ENCODE data around the gene GEMIN2.

GEMIN2 gene

GRCh38 chr14:39181026-39181692 lies 67.0 kb downstream of the GEMIN2 start:
- peaks cover 83 to 84% of the 10 kb centered on the region in 2 experiments for H3K36me3 ChIP-seq (ENCODE audit: control insufficient read depth in 2 of 2, insufficient read depth in 1 of 2, low read length in 2 of 2)

GRCh38 chr14:39181693-39182047 lies 67.5 kb downstream of the GEMIN2 start:
- peaks cover 78 to 79% of the 10 kb centered on the region in 2 experiments for H3K36me3 ChIP-seq (ENCODE audit: control insufficient read depth in 2 of 2, insufficient read depth in 1 of 2, low read length in 2 of 2)
- TF ChIP-seq ZNF830 (tag by site-specific recombination; IDR thresholded peaks at IDR 0.05; ENCODE audit: low read depth) (no peak), YY1 (tag by site-specific recombination; IDR thresholded peaks at IDR 0.05) (no peak), ZNF335 (tag by site-specific recombination; conservative IDR thresholded peaks at IDR 0.05) (no peak), ZNF488 (tag by site-specific recombination; IDR thresholded peaks at IDR 0.05) (no peak), CTCF (tag by site-specific recombination; IDR thresholded peaks at IDR 0.05) (no peak), SCRT2 (tag by site-specific recombination; IDR thresholded peaks at IDR 0.05) (no peak), ZBTB17 (tag by site-specific recombination; IDR thresholded peaks at IDR 0.05) (no peak), ZBTB48 (tag by site-specific recombination; IDR thresholded peaks at IDR 0.05) (no peak), PRDM4 (tag by site-specific recombination; IDR thresholded peaks at IDR 0.05) (no peak), ZNF280C (tag by site-specific recombination; IDR thresholded peaks at IDR 0.05) (no peak), ZNF670 (tag by site-specific recombination; IDR thresholded peaks at IDR 0.05; ENCODE audit: low read depth) (no peak), ZNF645 (tag by site-specific recombination; IDR thresholded peaks at IDR 0.05) (no peak), ZSCAN18 (tag by site-specific recombination; IDR thresholded peaks at IDR 0.05) (no peak), MYNN (tag by site-specific recombination; IDR thresholded peaks at IDR 0.05; ENCODE audit: borderline replicate concordance) (no peak)
- H3K9me3 ChIP-seq (ENCODE audit: control insufficient read depth, insufficient read depth, low read depth, low read length), result no peaks in the 10 kb centered on the region
- no peak overlapping the region for H3K4me3 ChIP-seq (ENCODE audit: low read depth, low read length)
- ChIA-PET CTCF (no interaction called here), POLR2A (interaction anchor here (1.9 kb wide), 1 partner anchor 11 kb away, joined by 7 read pairs; the partner anchor contains the start of gene TRAPPC6B)
- no peak overlapping the region for H3K27ac ChIP-seq (ENCODE audit: extremely low read depth, low read depth, low read length)
- no peaks in the 10 kb centered on the region for H3K4me1 ChIP-seq (ENCODE audit: control insufficient read depth, insufficient read depth, low read length)

More at GRCh38 chr14:39181026-39181692, 67.0 kb downstream of the GEMIN2 start:
- Histone ChIP-seq H3K4me1 (ENCODE audit: control insufficient read depth, insufficient read depth, low read length) (no peaks in the 10 kb centered on the region), H3K4me3 (ENCODE audit: low read depth, low read length) (no peak overlapping the region), H3K27ac (ENCODE audit: extremely low read depth, low read depth, low read length) (no peak overlapping the region), H3K9me3 (ENCODE audit: control insufficient read depth, insufficient read depth, low read depth, low read length) (no peaks in the 10 kb centered on the region)
- POLR2A ChIA-PET, result interaction anchor here (1.9 kb wide), 1 partner anchor 11 kb away, joined by 7 read pairs; the partner anchor contains the start of gene TRAPPC6B
- CTCF ChIA-PET, result no interaction called here
- peak; percentile 100 for TF ChIP-seq OSR2 (tag by site-specific recombination; IDR thresholded peaks at IDR 0.05)
- no peak for TF ChIP-seq ZNF214 (tag by site-specific recombination; IDR thresholded peaks at IDR 0.05; ENCODE audit: borderline replicate concordance)
- TF ChIP-seq ZNF10 (tag by site-specific recombination; IDR thresholded peaks at IDR 0.05), result peak; percentile 88

Measured in HEK293 (cell line).